ENCODE measurements around the gene ASGR1.
"Not testable (repeated sequence)": the region's sequence is repeated elsewhere in the genome, so short reads cannot be mapped to it uniquely, and the experiment has no call there.

Gene ASGR1

DNA sequence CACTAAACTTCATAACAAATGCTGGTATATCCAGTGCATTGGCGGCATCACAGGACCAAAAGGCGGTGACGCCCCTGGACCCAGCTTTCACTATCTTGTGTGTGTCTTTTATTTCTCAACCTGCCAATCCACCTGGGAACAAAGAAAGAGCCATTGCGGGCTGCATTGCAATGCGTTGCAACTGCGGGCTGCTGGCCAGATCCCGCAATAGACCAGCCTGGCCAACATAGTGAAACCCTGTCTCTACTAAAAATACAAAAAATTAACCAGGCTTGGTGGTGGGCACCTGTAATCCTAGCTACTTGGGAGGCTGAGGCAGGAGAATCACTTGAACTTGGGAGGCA, 9.6 kb downstream of the ASGR1 start:
- not testable (repeated sequence) for H3K27ac ChIP-seq (ENCODE audit: low read depth, low read length); H3K9me3 ChIP-seq (ENCODE audit: low read length); H3K4me3 ChIP-seq (ENCODE audit: low read depth in 1 of 2, low read length in 2 of 2); H3K9ac ChIP-seq (ENCODE audit: low read length); H3K4me1 ChIP-seq (ENCODE audit: insufficient read depth, low read length); H3K27me3 ChIP-seq (ENCODE audit: control insufficient read depth in 1 of 2, insufficient read depth in 2 of 2, low read length in 2 of 2); H3K36me3 ChIP-seq (ENCODE audit: insufficient read depth, low read length)

DNA sequence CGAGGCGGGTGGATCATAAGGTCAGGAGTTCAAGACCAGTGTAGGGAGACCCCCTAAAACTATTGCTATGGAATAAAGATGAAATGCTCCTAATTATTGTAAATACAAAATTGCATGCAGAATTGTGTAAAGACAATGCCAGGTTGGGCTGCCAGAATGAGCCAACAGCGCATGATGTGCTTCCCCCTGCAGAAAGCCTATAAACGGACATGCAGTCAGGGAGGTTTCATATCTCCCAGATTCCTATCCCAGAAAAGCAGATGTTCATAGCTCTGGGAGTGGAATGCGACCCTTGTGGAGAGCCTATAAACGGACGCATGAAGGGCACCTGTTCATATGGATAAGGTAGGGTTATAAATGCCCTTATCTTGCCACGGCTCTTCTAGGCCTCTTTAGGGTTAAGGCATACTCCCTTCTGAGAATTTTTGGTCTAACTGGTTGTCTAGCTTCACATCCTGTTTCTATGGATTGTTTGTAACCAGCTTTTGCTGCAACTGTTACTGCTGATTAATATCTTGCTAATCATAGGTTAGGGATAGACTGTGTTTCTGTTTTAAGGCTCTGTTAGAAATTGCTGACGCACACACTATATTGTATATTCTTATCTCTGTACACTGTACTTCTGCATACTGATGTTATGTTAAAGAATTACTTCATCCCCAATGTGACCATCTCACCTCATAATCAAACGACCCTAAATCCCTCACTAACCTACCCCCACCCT, 10.2 kb downstream of the ASGR1 start:
- not testable (repeated sequence) for H3K36me3 ChIP-seq (ENCODE audit: insufficient read depth, low read length); H3K4me3 ChIP-seq (ENCODE audit: low read depth in 1 of 2, low read length in 2 of 2); H3K27ac ChIP-seq (ENCODE audit: low read depth, low read length); H3K27me3 ChIP-seq (ENCODE audit: control insufficient read depth in 1 of 2, insufficient read depth in 2 of 2, low read length in 2 of 2); H3K4me1 ChIP-seq (ENCODE audit: insufficient read depth, low read length); H3K9ac ChIP-seq (ENCODE audit: low read length); H3K9me3 ChIP-seq (ENCODE audit: low read length)

DNA sequence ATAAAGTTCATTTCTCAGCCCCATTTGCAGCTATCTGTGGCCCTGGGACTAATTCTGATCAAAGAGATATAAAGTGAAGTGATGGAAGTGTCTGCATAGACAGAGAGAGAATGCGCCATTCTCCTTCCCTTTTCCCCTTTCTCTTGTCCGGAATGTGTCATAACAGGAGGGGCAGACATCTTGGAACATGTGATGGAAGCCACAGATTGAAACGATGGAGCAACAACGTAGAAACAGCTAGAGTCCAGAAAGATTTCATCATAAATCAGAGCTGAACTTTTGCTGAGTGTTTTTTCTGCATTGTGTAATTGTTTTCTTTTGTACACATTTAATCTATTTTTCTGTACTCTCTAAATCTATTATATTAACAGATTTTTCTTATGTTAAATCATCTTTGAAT, 11.3 kb downstream of the ASGR1 start:
- Histone ChIP-seq H3K36me3 (ENCODE audit: insufficient read depth, low read length) (no peaks in the 10 kb centered on the region), H3K27ac (ENCODE audit: low read depth, low read length) (no peak overlapping the region), H3K4me3 (ENCODE audit: low read depth in 1 of 2, low read length in 2 of 2) (no peak overlapping the region), H3K9me3 (ENCODE audit: low read length) (no peaks in the 10 kb centered on the region), H3K27me3 (ENCODE audit: control insufficient read depth in 1 of 2, insufficient read depth in 2 of 2, low read length in 2 of 2) (no peaks in the 10 kb centered on the region), H3K9ac (ENCODE audit: low read length) (no peak overlapping the region), H3K4me1 (ENCODE audit: insufficient read depth, low read length) (no peaks in the 10 kb centered on the region)

DNA sequence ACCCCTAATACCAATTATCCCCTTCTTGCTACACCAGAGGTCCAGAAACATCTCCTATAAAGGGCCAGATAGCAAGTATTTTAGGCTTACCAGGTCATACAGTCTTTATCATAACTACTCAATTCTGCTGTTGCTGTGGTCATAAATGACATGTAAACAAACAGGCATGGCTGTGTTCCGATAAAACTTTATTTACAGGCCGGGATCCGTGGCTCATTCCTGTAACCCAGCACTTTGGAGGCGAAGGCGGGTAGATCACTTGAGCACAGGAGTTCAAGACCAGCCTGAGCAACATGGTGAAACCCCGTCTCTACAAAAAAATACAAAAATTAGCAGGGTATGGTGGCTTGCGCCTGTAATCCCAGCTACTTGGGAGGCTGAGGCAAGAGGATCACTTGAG, 12.3 kb downstream of the ASGR1 start:
- H3K27ac ChIP-seq (ENCODE audit: low read depth, low read length) = no peak overlapping the region
- H3K4me1 ChIP-seq (ENCODE audit: insufficient read depth, low read length) = no peaks in the 10 kb centered on the region
- no peaks in the 10 kb centered on the region for H3K27me3 ChIP-seq (ENCODE audit: control insufficient read depth in 1 of 2, insufficient read depth in 2 of 2, low read length in 2 of 2)
- no peak overlapping the region for H3K4me3 ChIP-seq (ENCODE audit: low read depth in 1 of 2, low read length in 2 of 2)
- H3K36me3 ChIP-seq (ENCODE audit: insufficient read depth, low read length) = no peaks in the 10 kb centered on the region
- H3K9ac ChIP-seq (ENCODE audit: low read length) = no peak overlapping the region
- no peaks in the 10 kb centered on the region for H3K9me3 ChIP-seq (ENCODE audit: low read length)

DNA sequence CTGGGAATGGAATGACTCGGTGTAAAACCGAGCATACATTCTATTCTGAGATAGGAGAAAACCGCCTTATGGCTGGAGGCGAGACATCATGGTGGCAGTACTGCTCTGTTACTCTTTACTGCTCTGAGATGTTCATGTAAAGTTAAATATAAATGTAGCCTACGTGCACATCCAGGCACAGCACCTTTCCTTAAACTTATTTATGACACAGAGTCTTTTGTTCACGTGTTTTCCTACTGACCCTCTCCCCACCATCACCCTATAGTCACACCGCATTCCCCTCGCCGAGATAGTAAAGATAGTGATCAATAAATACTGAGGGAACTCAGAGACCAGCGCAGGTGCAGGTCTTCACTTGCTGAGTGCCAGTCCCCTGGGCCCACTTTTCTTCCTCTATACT, 19.6 kb downstream of the ASGR1 start:
- not testable (repeated sequence) for H3K9me3 ChIP-seq (ENCODE audit: low read length); H3K27ac ChIP-seq (ENCODE audit: low read depth, low read length); H3K27me3 ChIP-seq (ENCODE audit: control insufficient read depth in 1 of 2, insufficient read depth in 2 of 2, low read length in 2 of 2); H3K4me3 ChIP-seq (ENCODE audit: low read depth in 1 of 2, low read length in 2 of 2); H3K4me1 ChIP-seq (ENCODE audit: insufficient read depth, low read length); H3K9ac ChIP-seq (ENCODE audit: low read length); H3K36me3 ChIP-seq (ENCODE audit: insufficient read depth, low read length)

DNA sequence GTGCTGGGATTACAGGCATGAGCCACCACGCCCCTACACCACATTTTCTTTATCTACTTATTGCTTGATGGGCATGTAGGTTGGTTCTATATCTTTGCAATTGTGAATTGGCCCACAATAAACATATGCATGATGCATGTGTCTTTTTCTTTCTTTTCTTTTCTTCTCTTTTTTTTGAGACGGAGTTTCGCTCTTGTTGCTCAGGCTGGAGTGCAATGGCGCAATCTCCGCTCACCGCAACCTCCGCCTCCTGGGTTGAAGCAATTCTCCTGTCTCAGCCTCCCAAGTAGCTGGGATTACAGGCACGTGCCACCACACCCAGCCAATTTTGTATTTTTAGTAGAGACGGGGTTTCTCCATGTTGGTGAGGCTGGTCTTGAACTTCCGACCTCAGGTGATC, 20.7 kb downstream of the ASGR1 start:
- H3K27me3 ChIP-seq (ENCODE audit: control insufficient read depth in 1 of 2, insufficient read depth in 2 of 2, low read length in 2 of 2); H3K4me1 ChIP-seq (ENCODE audit: insufficient read depth, low read length); H3K36me3 ChIP-seq (ENCODE audit: insufficient read depth, low read length); H3K9me3 ChIP-seq (ENCODE audit: low read length); H3K4me3 ChIP-seq (ENCODE audit: low read depth in 1 of 2, low read length in 2 of 2); H3K9ac ChIP-seq (ENCODE audit: low read length); H3K27ac ChIP-seq (ENCODE audit: low read depth, low read length): not testable (repeated sequence)

DNA sequence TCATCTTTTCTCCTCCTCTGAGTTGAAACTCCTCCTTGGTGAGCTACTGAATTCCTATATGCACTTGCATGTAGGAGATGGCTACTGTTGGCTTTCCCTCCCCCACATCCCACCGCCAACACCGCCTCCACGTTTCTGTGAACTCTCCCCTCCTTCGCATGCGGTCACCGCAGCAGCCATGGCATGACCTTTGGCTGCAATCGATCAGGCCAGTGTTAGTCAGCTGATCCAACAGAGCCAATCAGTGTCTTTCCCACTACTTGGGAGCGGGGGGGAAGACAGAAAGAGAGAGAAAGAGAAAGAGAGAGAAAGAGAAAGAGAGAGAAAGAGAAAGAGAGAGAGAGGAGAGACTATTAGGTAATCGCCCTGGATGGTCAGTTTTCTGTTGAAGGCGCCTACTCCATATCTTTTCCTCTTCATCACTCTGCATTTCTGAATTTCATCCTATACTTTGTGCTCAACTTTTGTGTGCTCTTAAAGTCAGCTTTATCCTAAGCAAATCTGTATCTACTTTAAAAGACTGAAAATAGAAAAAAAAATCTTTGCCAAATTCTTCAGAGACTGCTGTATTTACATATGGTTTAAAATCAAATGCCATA, 22.7 kb downstream of the ASGR1 start:
- H3K9me3 ChIP-seq (ENCODE audit: low read length) = no peaks in the 10 kb centered on the region
- H3K36me3 ChIP-seq (ENCODE audit: insufficient read depth, low read length) = no peaks in the 10 kb centered on the region
- H3K27me3 ChIP-seq (ENCODE audit: control insufficient read depth in 1 of 2, insufficient read depth in 2 of 2, low read length in 2 of 2) = no peaks in the 10 kb centered on the region
- no peak overlapping the region for H3K27ac ChIP-seq (ENCODE audit: low read depth, low read length)
- no peak overlapping the region for H3K9ac ChIP-seq (ENCODE audit: low read length)
- H3K4me1 ChIP-seq (ENCODE audit: insufficient read depth, low read length) = no peaks in the 10 kb centered on the region
- H3K4me3 ChIP-seq (ENCODE audit: low read depth in 1 of 2, low read length in 2 of 2) = no peak overlapping the region

DNA sequence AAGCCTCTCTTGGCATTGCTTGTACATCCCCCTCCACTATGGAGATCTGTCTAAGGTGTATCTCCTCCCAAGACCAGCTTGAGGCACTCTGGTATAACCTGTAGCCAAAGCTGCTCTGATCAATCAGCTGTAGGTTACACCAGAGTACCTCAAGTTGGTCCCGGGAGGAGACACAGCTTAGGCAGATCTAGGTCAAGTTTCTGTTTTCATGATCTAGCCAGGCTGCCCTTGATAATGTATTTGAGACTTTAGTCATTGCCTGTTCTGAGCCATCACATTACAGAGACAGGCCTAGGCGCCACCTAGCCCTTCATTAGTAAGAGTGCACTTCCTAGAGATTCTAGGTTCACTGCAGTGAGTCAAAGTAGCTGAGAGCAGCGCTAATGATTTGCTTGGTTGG, 31.4 kb downstream of the ASGR1 start:
- no peak overlapping the region for H3K9ac ChIP-seq (ENCODE audit: low read length)
- H3K27me3 ChIP-seq (ENCODE audit: control insufficient read depth in 1 of 2, insufficient read depth in 2 of 2, low read length in 2 of 2) = no peaks in the 10 kb centered on the region
- no peak overlapping the region for H3K4me3 ChIP-seq (ENCODE audit: low read depth in 1 of 2, low read length in 2 of 2)
- H3K4me1 ChIP-seq (ENCODE audit: insufficient read depth, low read length) = no peaks in the 10 kb centered on the region
- H3K27ac ChIP-seq (ENCODE audit: low read depth, low read length) = no peak overlapping the region
- H3K36me3 ChIP-seq (ENCODE audit: insufficient read depth, low read length) = no peaks in the 10 kb centered on the region
- H3K9me3 ChIP-seq (ENCODE audit: low read length) = no peaks in the 10 kb centered on the region

DNA sequence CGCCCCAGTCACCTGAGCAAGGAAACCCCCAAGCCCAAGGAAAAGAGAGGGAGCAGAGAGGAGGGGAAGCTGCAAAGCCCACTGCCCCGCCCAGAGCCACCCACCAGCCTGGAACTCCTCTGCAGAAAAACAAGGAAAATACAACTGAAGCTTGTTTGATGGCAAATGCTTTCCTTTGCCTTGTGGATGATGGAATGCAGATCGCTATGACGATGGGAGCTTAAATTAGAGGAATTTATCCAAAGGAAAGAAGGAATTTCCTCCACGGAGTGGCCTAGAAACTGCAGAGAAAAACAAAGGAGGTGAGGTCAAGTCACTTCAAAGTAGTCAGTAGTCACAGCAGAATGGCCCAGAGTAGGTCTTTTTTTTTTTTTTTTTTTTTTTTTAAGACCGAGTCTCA, 33.1 kb downstream of the ASGR1 start:
- H3K36me3 ChIP-seq (ENCODE audit: insufficient read depth, low read length) = no peaks in the 10 kb centered on the region
- no peak overlapping the region for H3K4me3 ChIP-seq (ENCODE audit: low read depth in 1 of 2, low read length in 2 of 2)
- no peak overlapping the region for H3K9ac ChIP-seq (ENCODE audit: low read length)
- H3K9me3 ChIP-seq (ENCODE audit: low read length) = no peaks in the 10 kb centered on the region
- H3K27ac ChIP-seq (ENCODE audit: low read depth, low read length) = no peak overlapping the region
- H3K4me1 ChIP-seq (ENCODE audit: insufficient read depth, low read length) = no peaks in the 10 kb centered on the region
- H3K27me3 ChIP-seq (ENCODE audit: control insufficient read depth in 1 of 2, insufficient read depth in 2 of 2, low read length in 2 of 2) = no peaks in the 10 kb centered on the region

DNA sequence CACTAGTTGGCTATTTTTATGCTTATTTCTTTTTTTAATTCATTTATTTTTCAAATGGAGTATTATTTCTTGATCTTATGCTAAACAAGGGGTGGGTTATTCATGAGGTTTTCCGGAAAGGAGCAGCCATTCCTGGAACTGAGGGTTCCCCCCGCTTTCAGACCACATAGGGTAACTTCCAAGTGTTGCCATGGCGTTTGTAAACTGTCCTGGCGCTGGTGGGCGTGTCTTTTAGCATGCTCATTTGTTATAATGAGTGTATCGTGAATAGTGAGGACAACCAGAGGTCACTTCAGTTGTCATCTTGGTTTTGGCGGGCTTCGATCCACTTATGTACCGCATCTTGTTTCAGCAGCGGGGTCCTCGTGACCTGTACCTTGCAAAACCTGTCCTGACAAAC, 35.0 kb downstream of the ASGR1 start:
- no peaks in the 10 kb centered on the region for H3K36me3 ChIP-seq (ENCODE audit: insufficient read depth, low read length)
- H3K27me3 ChIP-seq (ENCODE audit: control insufficient read depth in 1 of 2, insufficient read depth in 2 of 2, low read length in 2 of 2) = peaks cover 0 to 3% of the 10 kb centered on the region in 2 donors
- no peak overlapping the region for H3K4me3 ChIP-seq (ENCODE audit: low read depth in 1 of 2, low read length in 2 of 2)
- no peaks in the 10 kb centered on the region for H3K4me1 ChIP-seq (ENCODE audit: insufficient read depth, low read length)
- no peak overlapping the region for H3K9ac ChIP-seq (ENCODE audit: low read length)
- H3K9me3 ChIP-seq (ENCODE audit: low read length) = no peaks in the 10 kb centered on the region
- no peak overlapping the region for H3K27ac ChIP-seq (ENCODE audit: low read depth, low read length)

DNA sequence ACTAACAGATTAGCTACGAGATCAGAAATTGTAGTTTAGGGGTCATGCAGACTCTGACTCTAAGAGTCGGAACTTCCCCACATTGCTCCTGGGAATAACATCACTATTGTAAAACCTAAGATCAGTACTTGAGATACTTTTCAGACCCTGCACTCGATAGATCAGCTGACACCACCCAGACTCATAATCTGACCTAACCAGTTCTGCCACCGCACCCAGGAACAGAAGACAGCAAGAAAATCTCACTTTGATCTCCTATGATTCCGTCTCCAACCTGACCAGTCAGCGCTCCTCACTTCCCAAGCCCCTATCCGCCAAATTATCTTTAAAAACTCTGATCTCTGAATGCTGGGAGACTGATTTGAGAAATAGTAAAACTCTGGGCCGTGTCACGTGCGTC, 37.3 kb downstream of the ASGR1 start:
- Histone ChIP-seq H3K9ac (ENCODE audit: low read length) (no peak overlapping the region), H3K36me3 (ENCODE audit: insufficient read depth, low read length) (no peaks in the 10 kb centered on the region), H3K9me3 (ENCODE audit: low read length) (no peaks in the 10 kb centered on the region), H3K27ac (ENCODE audit: low read depth, low read length) (no peak overlapping the region), H3K4me3 (ENCODE audit: low read depth in 1 of 2, low read length in 2 of 2) (no peak overlapping the region), H3K27me3 (ENCODE audit: control insufficient read depth in 1 of 2, insufficient read depth in 2 of 2, low read length in 2 of 2) (peaks cover 0 to 18% of the 10 kb centered on the region in 2 donors), H3K4me1 (ENCODE audit: insufficient read depth, low read length) (no peaks in the 10 kb centered on the region)

DNA sequence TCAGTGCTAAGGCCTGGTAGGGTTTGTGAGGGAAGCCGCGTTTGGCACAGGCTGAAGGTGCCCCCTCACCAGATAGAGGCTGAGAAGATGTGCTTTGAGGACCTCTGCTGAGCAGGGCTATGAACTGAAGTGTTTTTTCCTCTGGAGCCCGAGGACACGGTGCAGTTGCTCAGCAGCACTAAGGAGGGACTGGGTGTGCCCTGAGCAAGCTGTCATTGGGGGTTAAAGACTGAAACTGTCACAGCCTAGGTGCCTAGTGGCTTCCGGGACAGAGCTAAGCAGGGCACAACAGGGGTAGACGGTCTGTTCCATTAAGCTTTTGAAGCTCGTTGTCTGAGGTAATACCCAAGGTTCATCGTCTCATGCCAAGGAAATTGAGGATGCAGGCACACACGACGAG, 39.8 kb downstream of the ASGR1 start:
- Histone ChIP-seq H3K27me3 (ENCODE audit: control insufficient read depth in 1 of 2, insufficient read depth in 2 of 2, low read length in 2 of 2) (peaks cover 0 to 18% of the 10 kb centered on the region in 2 donors), H3K9ac (ENCODE audit: low read length) (no peak overlapping the region), H3K36me3 (ENCODE audit: insufficient read depth, low read length) (no peaks in the 10 kb centered on the region), H3K9me3 (ENCODE audit: low read length) (no peaks in the 10 kb centered on the region), H3K4me1 (ENCODE audit: insufficient read depth, low read length) (no peaks in the 10 kb centered on the region), H3K4me3 (ENCODE audit: low read depth in 1 of 2, low read length in 2 of 2) (no peak overlapping the region), H3K27ac (ENCODE audit: low read depth, low read length) (no peak overlapping the region)
